HepG2 (cell line): ENCODE measurements around the gene POLR2H. TPM values are rescaled to one million over a fixed set of nuclear protein-coding genes. Genes with fewer than 3 reads are reported as not detected.

Experiments
- CREBL2 ChIP-seq: sonication (generic); formaldehyde crosslinking; IDR thresholded peaks from 2 replicates; pipeline ENCODE4 v1.8.1; 2023; ENCODE audit warnings: missing genetic modification reagents, mild to moderate bottlenecking, borderline replicate concordance
- DZIP1 ChIP-seq: sonication (generic); formaldehyde crosslinking; IDR thresholded peaks from 2 replicates; pipeline ENCODE4 v1.5.0; 2020; ENCODE audit warnings: mild to moderate bottlenecking, missing genetic modification reagents
- HOMEZ ChIP-seq: IDR thresholded peaks from 2 replicates; pipeline ENCODE4 v1.6.1; 2016; ENCODE audit warnings: low read depth
- ISL2 ChIP-seq: sonication (generic); formaldehyde crosslinking; IDR thresholded peaks from 2 replicates; pipeline ENCODE4 v1.5.0; 2020; ENCODE audit warnings: missing genetic modification reagents
- JUNB ChIP-seq: sonication (generic); formaldehyde crosslinking; IDR thresholded peaks from 2 replicates; pipeline ENCODE4 v1.8.0; 2022; ENCODE audit warnings: missing genetic modification reagents, mild to moderate bottlenecking, borderline replicate concordance
- NFKB2 ChIP-seq: sonication (generic); formaldehyde crosslinking; IDR thresholded peaks from 2 replicates; pipeline ENCODE4 v1.4.0; 2020; ENCODE audit warnings: missing genetic modification reagents, borderline replicate concordance
- NR1H2 ChIP-seq: sonication (generic); formaldehyde crosslinking; IDR thresholded peaks from 2 replicates; pipeline ENCODE4 v1.8.1; 2022; ENCODE audit warnings: low read depth, missing genetic modification reagents, borderline replicate concordance
- PHF8 ChIP-seq: sonication (generic); formaldehyde crosslinking; IDR thresholded peaks from 2 replicates; pipeline ENCODE4 v1.5.0; 2020; ENCODE audit warnings: missing genetic modification reagents
- SALL1 ChIP-seq: sonication (generic); formaldehyde crosslinking; IDR thresholded peaks from 2 replicates; pipeline ENCODE4 v1.8.0; 2022; ENCODE audit warnings: mild to moderate bottlenecking, missing genetic modification reagents
- SIN3A ChIP-seq: IDR thresholded peaks from 2 replicates; pipeline ENCODE4 v1.6.1; 2011; ENCODE audit warnings: low read depth, mild to moderate bottlenecking, control low read depth, low read length, borderline replicate concordance
- TBX2 ChIP-seq: sonication (generic); formaldehyde crosslinking; IDR thresholded peaks from 2 replicates; pipeline ENCODE4 v1.5.0; 2020; ENCODE audit warnings: missing genetic modification reagents, mild to moderate bottlenecking, borderline replicate concordance
- TCF12 ChIP-seq, 2 experiments: fragments of 450-650 bp in 1 of 2; sonication (generic) in 1 of 2; formaldehyde crosslinking in 1 of 2; IDR thresholded peaks; 2 replicates each; pipeline versions ENCODE4 v1.6.1 to v1.8.0; 2017 to 2022; ENCODE audit warnings: antibody characterized with exemption in 1 of 2, mild to moderate bottlenecking in 1 of 2, missing genetic modification reagents in 1 of 2, moderate library complexity in 1 of 2
- TFDP2 ChIP-seq: sonication (generic); formaldehyde crosslinking; IDR thresholded peaks from 2 replicates; pipeline ENCODE4 v1.4.0; 2020; ENCODE audit warnings: missing genetic modification reagents
- ZBTB1 ChIP-seq: sonication (generic); formaldehyde crosslinking; IDR thresholded peaks from 2 replicates; pipeline ENCODE4 v1.4.0; 2020; ENCODE audit warnings: missing genetic modification reagents, borderline replicate concordance
- ZFY ChIP-seq: sonication (generic); formaldehyde crosslinking; IDR thresholded peaks from 2 replicates; pipeline ENCODE4 v1.4.0; 2020; ENCODE audit warnings: missing genetic modification reagents
- ZNF329 ChIP-seq: sonication (generic); formaldehyde crosslinking; IDR thresholded peaks from 2 replicates; pipeline ENCODE4 v1.9.0; 2021; ENCODE audit warnings: low read depth, mild to moderate bottlenecking, missing genetic modification reagents
- ZNF510 ChIP-seq: sonication (generic); formaldehyde crosslinking; IDR thresholded peaks from 2 replicates; pipeline ENCODE4 v1.4.0; 2020; ENCODE audit warnings: low read depth, mild to moderate bottlenecking, missing genetic modification reagents
- ZNF687 ChIP-seq: sonication (generic); formaldehyde crosslinking; IDR thresholded peaks from 2 replicates; pipeline ENCODE4 v1.5.1; 2020; ENCODE audit warnings: mild to moderate bottlenecking, missing genetic modification reagents, moderate library complexity
- polyA plus RNA-seq, 8 experiments: library from polyadenylated mRNA; depleted of rRNA in 3 of 8; stranded (reverse) in 7 of 8; unstranded in 1 of 8; fragments of >200 nt; fragmentation: Illumina TruSeq in 4 of 8; extraction: Trizol in 4 of 8; gene quantifications; 2 replicates each; pipeline versions ENCODE4 v1.2.1 to v1.2.3, GENCODE V29; 2011 to 2016; ENCODE audit warnings: low read depth in 4 of 8, missing spikeins in 1 of 8, mixed read lengths in 1 of 8; ENCODE audit not compliant: insufficient read depth in 1 of 8
- total RNA-seq, 5 experiments: library from RNA; depleted of rRNA; stranded (reverse); fragments of >200 nt; fragmentation: Illumina TruSeq; extraction: Trizol; gene quantifications; 2 replicates each; pipeline ENCODE4 v1.2.3, GENCODE V29; 2016; ENCODE audit warnings: low read depth in 1 of 5

Gene POLR2H
- total and polyA plus RNA-seq, 2 of the 13 experiments (the other 11 are each of a cell fraction or from before 2014, with no cell fraction given): 118 to 194 TPM

- peak; percentile 77 for TF ChIP-seq ZFY (CRISPR knock-in tag)
- no peak for TF ChIP-seq CREBL2 (CRISPR knock-in tag)
- peak; percentile 72 for TF ChIP-seq ZNF687 (CRISPR knock-in tag)
- TF ChIP-seq ZNF329 (CRISPR knock-in tag): 0 out of 2 replicates have a peak, but pooled peaks have one; percentile 8
- TF ChIP-seq TBX2 (CRISPR knock-in tag): no peak; the same call in 1 of the 2 replicates
- TF ChIP-seq DZIP1: peak; percentile 60; the same call in 1 of the 2 replicates
- 0 out of 2 replicates have a peak, but pooled peaks have one; percentile 37 for TF ChIP-seq ISL2 (CRISPR knock-in tag)
- no peak for TF ChIP-seq SIN3A
- no peak for TF ChIP-seq ZBTB1
- TF ChIP-seq SALL1 (CRISPR knock-in tag): peak; percentile 32; the same call in 1 of the 2 replicates
- no peak for TF ChIP-seq TCF12 (IDR thresholded peaks at IDR 0.05)
- 0 out of 2 replicates have a peak, but pooled peaks have one; percentile 31 for TF ChIP-seq TCF12 (CRISPR knock-in tag; IDR thresholded peaks at IDR 0.05)
- TF ChIP-seq PHF8: peak; percentile 66
- 0 out of 2 replicates have a peak, but pooled peaks have one; percentile 44 for TF ChIP-seq NR1H2 (CRISPR knock-in tag)
- no peak for TF ChIP-seq TFDP2
- 0 out of 2 replicates have a peak, but pooled peaks have one; percentile 26 for TF ChIP-seq ZNF510 (CRISPR knock-in tag)
- TF ChIP-seq HOMEZ (CRISPR knock-in tag): no peak
- peak; percentile 63; the same call in 1 of the 2 replicates for TF ChIP-seq NFKB2 (CRISPR knock-in tag)
- no peak for TF ChIP-seq JUNB (CRISPR knock-in tag)
Observed at GRCh38 chr3:184314700-184315542, 46.6 kb upstream of the POLR2H start (continued).
